HUES48 (cell line): ENCODE results near the gene MATR3.
A peak's percentile ranks its signal among the peaks of the same experiment; 100 is the strongest.
"Not testable (repeated sequence)": the region's sequence is repeated elsewhere in the genome, so short reads cannot be mapped to it uniquely, and the experiment has no call there.

ENCODE experiments used
- H3K27ac ChIP-seq: one replicate; pipeline ENCODE4 v1.7.0; 2013; ENCODE audit warnings: low read depth, low read length, inconsistent platforms
- H3K27me3 ChIP-seq: 2 replicates; pipeline ENCODE4 v1.6.1; 2013; ENCODE audit warnings: mild to moderate bottlenecking, low read length; ENCODE audit not compliant: control insufficient read depth, insufficient read depth
- H3K36me3 ChIP-seq: 2 replicates; pipeline ENCODE4 v1.6.1; 2013; ENCODE audit warnings: low read length; ENCODE audit not compliant: control insufficient read depth, insufficient read depth
- H3K4me1 ChIP-seq: 2 replicates; pipeline ENCODE4 v1.6.1; 2013; ENCODE audit warnings: mild to moderate bottlenecking, low read length; ENCODE audit not compliant: control insufficient read depth, insufficient read depth
- H3K4me3 ChIP-seq: 2 replicates; pipeline ENCODE4 v1.5.1; 2013; ENCODE audit warnings: mild to moderate bottlenecking, low read depth, low read length
- H3K9ac ChIP-seq: 2 replicates; pipeline ENCODE4 v1.6.1; 2013; ENCODE audit warnings: mild to moderate bottlenecking, low read depth, low read length, moderate library complexity
- H3K9me3 ChIP-seq: 2 replicates; pipeline ENCODE4 v1.6.1; 2013; ENCODE audit warnings: low read length; ENCODE audit not compliant: control insufficient read depth, insufficient read depth

Gene MATR3

GRCh38 chr5:139340051-139340450 is 46.5 kb downstream of the MATR3 start:
- Histone ChIP-seq H3K27ac (no peak overlapping the region), H3K9me3 (no peaks in the 10 kb centered on the region), H3K9ac (no peak overlapping the region), H3K4me1 (peaks cover 8% of the 10 kb centered on the region), H3K27me3 (no peaks in the 10 kb centered on the region), H3K4me3 (no peak overlapping the region), H3K36me3 (peaks cover 5% of the 10 kb centered on the region)

- Histone ChIP-seq H3K27me3 (no peaks in the 10 kb centered on the region), H3K4me1 (peaks cover 8% of the 10 kb centered on the region), H3K27ac (no peak overlapping the region), H3K4me3 (peak overlapping the region; percentile 99), H3K9me3 (no peaks in the 10 kb centered on the region), H3K9ac (no peak overlapping the region), H3K36me3 (peaks cover 8% of the 10 kb centered on the region)
Measured at GRCh38 chr5:139341187-139341688, 47.7 kb downstream of the MATR3 start.

GRCh38 chr5:139341689-139342422 is 48.3 kb downstream of the MATR3 start, which contains the start of gene PAIP2:
TSS of gene PAIP2 (plus strand) at chr5:139341854. CDS start at chr5:139363785, 21,931 bp downstream.
- Histone ChIP-seq H3K9ac (peak within 1 kb of the TSS; percentile 99), H3K27ac (peak within 1 kb of the TSS; percentile 100), H3K36me3 (peaks cover 8% of the 10 kb centered on the region), H3K4me1 (peaks cover 8% of the 10 kb centered on the region), H3K27me3 (no peaks in the 10 kb centered on the region), H3K9me3 (no peaks in the 10 kb centered on the region), H3K4me3 (peak within 1 kb of the TSS; percentile 99)

- Histone ChIP-seq H3K27me3 (no peaks in the 10 kb centered on the region), H3K9ac (peak overlapping the region; percentile 78), H3K36me3 (peaks cover 8% of the 10 kb centered on the region), H3K9me3 (no peaks in the 10 kb centered on the region), H3K27ac (peak overlapping the region; percentile 100), H3K4me3 (peak overlapping the region; percentile 99), H3K4me1 (peaks cover 8% of the 10 kb centered on the region)
Measured at GRCh38 chr5:139342423-139342723, 48.8 kb downstream of the MATR3 start.

GRCh38 chr5:139343476-139343875 is 49.9 kb downstream of the MATR3 start:
- Histone ChIP-seq H3K9ac (0 out of 2 replicates have a peak overlapping the region, but pooled peaks have one; percentile 3), H3K4me1 (peaks cover 8% of the 10 kb centered on the region), H3K4me3 (peak overlapping the region; percentile 99), H3K27ac (no peak overlapping the region), H3K27me3 (no peaks in the 10 kb centered on the region), H3K9me3 (no peaks in the 10 kb centered on the region), H3K36me3 (peaks cover 8% of the 10 kb centered on the region)

- no peak overlapping the region for H3K27ac ChIP-seq
- H3K4me3 ChIP-seq: no peak overlapping the region
- H3K4me1 ChIP-seq: peaks cover 8% of the 10 kb centered on the region
- H3K9me3 ChIP-seq: no peaks in the 10 kb centered on the region
- no peak overlapping the region for H3K9ac ChIP-seq
- no peaks in the 10 kb centered on the region for H3K27me3 ChIP-seq
- peaks cover 8% of the 10 kb centered on the region for H3K36me3 ChIP-seq
Measured at GRCh38 chr5:139344177-139344576, 50.6 kb downstream of the MATR3 start.

GRCh38 chr5:139345442-139345841 is 51.9 kb downstream of the MATR3 start:
- not testable (repeated sequence) for H3K9ac ChIP-seq

GRCh38 chr5:139347863-139348262 is 54.3 kb downstream of the MATR3 start:
- H3K27me3 ChIP-seq, H3K9me3 ChIP-seq, H3K4me3 ChIP-seq, H3K9ac ChIP-seq, H3K27ac ChIP-seq, H3K4me1 ChIP-seq: not testable (repeated sequence)
- H3K36me3 ChIP-seq: peaks cover 16% of the 10 kb centered on the region

More at GRCh38 chr5:139345442-139345841, 51.9 kb downstream of the MATR3 start:
- not testable (repeated sequence) for H3K27ac ChIP-seq, H3K4me3 ChIP-seq, H3K4me1 ChIP-seq, H3K36me3 ChIP-seq, H3K9me3 ChIP-seq, H3K27me3 ChIP-seq

- H3K27ac ChIP-seq: no peak overlapping the region
- H3K4me1 ChIP-seq: no peaks in the 10 kb centered on the region
- H3K27me3 ChIP-seq: no peaks in the 10 kb centered on the region
- no peaks in the 10 kb centered on the region for H3K9me3 ChIP-seq
- H3K4me3 ChIP-seq: no peak overlapping the region
- H3K36me3 ChIP-seq: peaks cover 28% of the 10 kb centered on the region
- no peak overlapping the region for H3K9ac ChIP-seq
Measured at GRCh38 chr5:139354186-139354585, 60.6 kb downstream of the MATR3 start.

- H3K36me3 ChIP-seq: peaks cover 28% of the 10 kb centered on the region
- H3K27me3 ChIP-seq, H3K4me3 ChIP-seq, H3K9ac ChIP-seq, H3K4me1 ChIP-seq, H3K27ac ChIP-seq, H3K9me3 ChIP-seq: not testable (repeated sequence)
Measured at GRCh38 chr5:139355900-139356299, 62.4 kb downstream of the MATR3 start.

- no peaks in the 10 kb centered on the region for H3K9me3 ChIP-seq
- no peak overlapping the region for H3K27ac ChIP-seq
- peaks cover 21% of the 10 kb centered on the region for H3K36me3 ChIP-seq
- no peaks in the 10 kb centered on the region for H3K4me1 ChIP-seq
- no peak overlapping the region for H3K9ac ChIP-seq
- no peak overlapping the region for H3K4me3 ChIP-seq
- no peaks in the 10 kb centered on the region for H3K27me3 ChIP-seq
Measured at GRCh38 chr5:139358064-139358463, 64.5 kb downstream of the MATR3 start.
